ENCODE measurements around the gene BBS5. TPM values are rescaled to one million over a fixed set of nuclear protein-coding genes. Genes with fewer than 3 reads are reported as not detected.

BBS5 gene
- total RNA-seq, 1 experiment from 2014 or later, result 4.6 TPM

- no peak for TF ChIP-seq JUND (IDR thresholded peaks at IDR 0.05)
- no peak for TF ChIP-seq ATF3 (IDR thresholded peaks at IDR 0.05)
- TF ChIP-seq TCF7L2 (IDR thresholded peaks at IDR 0.05; ENCODE audit: borderline replicate concordance, extremely low read depth, insufficient read depth, insufficient read length), result no peak
- TF ChIP-seq POLR2A (IDR thresholded peaks at IDR 0.05; ENCODE audit: borderline replicate concordance, extremely low read depth, insufficient read depth, insufficient read length), result no peak
- TF ChIP-seq SP1 (IDR thresholded peaks at IDR 0.05; ENCODE audit: low read depth), result no peak
- TF ChIP-seq MAX (IDR thresholded peaks at IDR 0.05), result no peak
- TF ChIP-seq ZNF274 (IDR thresholded peaks at IDR 0.05; ENCODE audit: low read depth, low read length), result no peak
Observed at GRCh38 chr2:169448865-169449264, 30.4 kb upstream of the BBS5 start (continued).

- Histone ChIP-seq H3K9ac (ENCODE audit: low read length) (no peak overlapping the region), H3K36me3 (ENCODE audit: control insufficient read depth in 1 of 2, insufficient read depth in 2 of 2, low read length in 2 of 2) (no peaks in the 10 kb centered on the region), H3K27me3 (ENCODE audit: insufficient read depth, low read length) (no peaks in the 10 kb centered on the region), H3K4me1 (ENCODE audit: control insufficient read depth in 1 of 2, insufficient read depth in 2 of 2, low read length in 2 of 2) (no peaks in the 10 kb centered on the region), H3K9me2 (ENCODE audit: insufficient read depth) (no peaks in the 10 kb centered on the region), H3K4me2 (ENCODE audit: low read length) (no peak overlapping the region), H4K20me1 (ENCODE audit: insufficient read depth) (no peaks in the 10 kb centered on the region), H3K4me3 (replicated peaks in 1 of 2; ENCODE audit: low read depth in 1 of 2, low read length in 2 of 2) (no peak overlapping the region), H3K79me2 (ENCODE audit: insufficient read depth, low read length) (no peaks in the 10 kb centered on the region), H3K27ac (ENCODE audit: low read depth, low read length) (no peak overlapping the region), H2AFZ (ENCODE audit: low read depth, low read length, poor library complexity, severe bottlenecking) (no peak overlapping the region), H3K9me3 (ENCODE audit: control insufficient read depth in 1 of 2, insufficient read depth in 1 of 2, low read depth in 1 of 2, low read length in 2 of 2) (no peaks in the 10 kb centered on the region)
- DNase-seq (ENCODE audit: low read depth, low spot score) (peak; percentile 43), ATAC-seq (peak; percentile 96)
- ChIA-PET RAD21 (ENCODE audit: low non-redundant PET in 1 of 2, low total read pairs in 2 of 2, uncharacterized antibody in 2 of 2, unreplicated experiment in 2 of 2) (interaction anchor here (0.6 to 1.0 kb wide), 5 partner anchors 55 to 1363 kb away, joined by 3 to 5 read pairs (median 3); no protein-coding TSS in a partner anchor), POLR2A (interaction anchor here (0.6 to 0.7 kb wide), 2 partner anchors 111 to 316 kb away, joined by 3 to 7 read pairs; no protein-coding TSS in a partner anchor), CTCF (interaction anchor here (0.6 to 2.6 kb wide), 21 partner anchors 10 to 1360 kb away, joined by 3 to 12 read pairs (median 4); no protein-coding TSS in a partner anchor)
- BruUV-seq (replicated peaks), result no TSS peak
- TF ChIP-seq ELF1 (IDR thresholded peaks at IDR 0.05; ENCODE audit: borderline replicate concordance, low read depth) (no peak), ZBTB33 (IDR thresholded peaks at IDR 0.05; ENCODE audit: extremely low read depth, insufficient replicate concordance, low read length) (no peak), SIN3A (IDR thresholded peaks at IDR 0.05; ENCODE audit: low read depth) (no peak), EZH2phosphoT487 (IDR thresholded peaks at IDR 0.05; ENCODE audit: borderline replicate concordance) (no peak), ATF3 (IDR thresholded peaks at IDR 0.05) (no peak), CBX3 (IDR thresholded peaks at IDR 0.05; ENCODE audit: low read depth) (no peak), CEBPB (IDR thresholded peaks at IDR 0.05; ENCODE audit: low read depth) (no peak), ZNF274 (IDR thresholded peaks at IDR 0.05; ENCODE audit: low read depth, low read length) (no peak), CTCF (IDR thresholded peaks at IDR 0.05 in 2 of 3, conservative IDR thresholded peaks at IDR 0.05 in 1 of 3; ENCODE audit: borderline replicate concordance in 1 of 3, insufficient read depth in 1 of 3, low read depth in 2 of 3, low read length in 2 of 3) (peak; percentile 37 to 57 (median 54); a peak in 5 of 6 replicates), POLR2AphosphoS5 (IDR thresholded peaks at IDR 0.05; ENCODE audit: low read depth, low read length) (no peak), RAD21 (IDR thresholded peaks at IDR 0.05; ENCODE audit: low read depth) (peak; percentile 76), EZH2 (IDR thresholded peaks at IDR 0.05) (no peak), SP1 (IDR thresholded peaks at IDR 0.05; ENCODE audit: low read depth) (no peak), YY1 (IDR thresholded peaks at IDR 0.05; ENCODE audit: extremely low read depth, insufficient replicate concordance, low read depth, low read length) (no peak), ZFX (IDR thresholded peaks at IDR 0.05) (no peak), FOSL1 (IDR thresholded peaks at IDR 0.05; ENCODE audit: low read depth) (no peak)
- intact Hi-C loops (cut with micrococcal nuclease), result loop anchor here (1.0 to 10.0 kb wide), 3 partner anchors 476 to 1361 kb away; no protein-coding TSS in a partner anchor
Observed at GRCh38 chr2:169452080-169452479, 27.2 kb upstream of the BBS5 start.

Data from HCT116 (cell line).